Activated T-helper 1 cell treated with anti-CD3 and anti-CD28 coated beads, Interleukin-12 subunit alpha, Interleukin-12 subunit beta, Interleukin-2, Interleukin-4 antibody, amounts not matched to agents 30 ng/mL and 10 ng/mL and 1 ng/mL, durations not matched to agents 14 hours and 24 hours and 36 hours (primary cell): ENCODE results near the gene SH3PXD2B. TPM values are rescaled to one million over a fixed set of nuclear protein-coding genes. Genes with fewer than 3 reads are reported as not detected.
"Not testable (repeated sequence)": the region's sequence is repeated elsewhere in the genome, so short reads cannot be mapped to it uniquely, and the experiment has no call there.

Experiments
- DNase-seq: peaks from one replicate; pipeline ENCODE4 v3.0.0; 2021; ENCODE audit warnings: low spot score
- H3K27ac Mint-ChIP-seq: one replicate; pipeline ENCODE4 v1.8.0; 2021; ENCODE audit warnings: mild to moderate bottlenecking, mixed read lengths
- H3K27me3 Mint-ChIP-seq: one replicate; pipeline ENCODE4 v1.8.0; 2022; ENCODE audit warnings: mild to moderate bottlenecking, moderate library complexity, mixed read lengths; ENCODE audit not compliant: insufficient read depth
- H3K36me3 Mint-ChIP-seq: one replicate; pipeline ENCODE4 v1.8.0; 2021; ENCODE audit warnings: low read depth, mixed read lengths
- H3K4me1 Mint-ChIP-seq: one replicate; pipeline ENCODE4 v1.8.0; 2021; ENCODE audit warnings: low read depth, mixed read lengths
- H3K4me3 Mint-ChIP-seq: one replicate; pipeline ENCODE4 v1.8.0; 2021; ENCODE audit warnings: mild to moderate bottlenecking, moderate library complexity, mixed read lengths
- H3K9me3 Mint-ChIP-seq: one replicate; pipeline ENCODE4 v1.8.0; 2021; ENCODE audit warnings: mixed read lengths
- intact Hi-C: fragments of 100-400 bp; cut with micrococcal nuclease; formaldehyde crosslinking; loops from one replicate; pipeline ENCODE4 v1.15.1; 2024
- total RNA-seq: library from RNA; stranded (reverse); gene quantifications from 2 replicates; pipeline ENCODE4 v1.2.3, GENCODE V29; 2022

SH3PXD2B gene
- total RNA-seq, 1 donor from 2014 or later, result 0.26 TPM

GRCh38 chr5:172412724-172413286 lies 41.5 kb downstream of the SH3PXD2B start:
- intact Hi-C loops, result loop anchor here (1.0 to 5.0 kb wide), 3 partner anchors 30 to 506 kb away; no protein-coding TSS in a partner anchor
- Mint-ChIP-seq H3K4me3 (no peak overlapping the region), H3K27me3 (peaks cover 6% of the 10 kb centered on the region)

GRCh38 chr5:172411484-172412072 lies 42.7 kb downstream of the SH3PXD2B start:
- Mint-ChIP-seq H3K9me3 (no peaks in the 10 kb centered on the region), H3K4me1 (peaks cover 31% of the 10 kb centered on the region), H3K27me3 (peaks cover 10% of the 10 kb centered on the region), H3K4me3 (peak overlapping the region; percentile 7), H3K27ac (peak overlapping the region; percentile 16), H3K36me3 (no peaks in the 10 kb centered on the region)
- intact Hi-C loops, result loop anchor here (2.0 to 5.0 kb wide), 2 partner anchors 187 to 504 kb away; no protein-coding TSS in a partner anchor
- no peak for DNase-seq

More at GRCh38 chr5:172412724-172413286, 41.5 kb downstream of the SH3PXD2B start:
- Mint-ChIP-seq H3K27ac (peak overlapping the region; percentile 15), H3K9me3 (no peaks in the 10 kb centered on the region), H3K36me3 (no peaks in the 10 kb centered on the region), H3K4me1 (peaks cover 31% of the 10 kb centered on the region)
- DNase-seq, result no peak

GRCh38 chr5:172410662-172411483 lies 43.5 kb downstream of the SH3PXD2B start:
- Mint-ChIP-seq H3K4me1 (peaks cover 31% of the 10 kb centered on the region), H3K27me3 (peaks cover 12% of the 10 kb centered on the region), H3K9me3 (no peaks in the 10 kb centered on the region), H3K36me3 (no peaks in the 10 kb centered on the region), H3K4me3 (no peak overlapping the region), H3K27ac (no peak overlapping the region)
- intact Hi-C loops, result loop anchor here (5.0 kb wide), 1 partner anchor 504 kb away; no protein-coding TSS in a partner anchor
- no peak for DNase-seq

GRCh38 chr5:172410160-172410559 lies 44.2 kb downstream of the SH3PXD2B start:
- Mint-ChIP-seq H3K4me3 (no peak overlapping the region), H3K27ac (peak overlapping the region; percentile 44), H3K9me3 (no peaks in the 10 kb centered on the region), H3K36me3 (no peaks in the 10 kb centered on the region), H3K4me1 (peaks cover 31% of the 10 kb centered on the region), H3K27me3 (peaks cover 12% of the 10 kb centered on the region)
- intact Hi-C loops, result loop anchor here (5.0 kb wide), 1 partner anchor 503 kb away; no protein-coding TSS in a partner anchor
- no peak for DNase-seq

GRCh38 chr5:172409477-172409876 lies 44.8 kb downstream of the SH3PXD2B start:
- intact Hi-C loops, H3K9me3 Mint-ChIP-seq, H3K4me3 Mint-ChIP-seq, H3K36me3 Mint-ChIP-seq, H3K27ac Mint-ChIP-seq, DNase-seq: not testable (repeated sequence)
- H3K27me3 Mint-ChIP-seq, result peaks cover 12% of the 10 kb centered on the region
- H3K4me1 Mint-ChIP-seq, result peaks cover 31% of the 10 kb centered on the region

DNA sequence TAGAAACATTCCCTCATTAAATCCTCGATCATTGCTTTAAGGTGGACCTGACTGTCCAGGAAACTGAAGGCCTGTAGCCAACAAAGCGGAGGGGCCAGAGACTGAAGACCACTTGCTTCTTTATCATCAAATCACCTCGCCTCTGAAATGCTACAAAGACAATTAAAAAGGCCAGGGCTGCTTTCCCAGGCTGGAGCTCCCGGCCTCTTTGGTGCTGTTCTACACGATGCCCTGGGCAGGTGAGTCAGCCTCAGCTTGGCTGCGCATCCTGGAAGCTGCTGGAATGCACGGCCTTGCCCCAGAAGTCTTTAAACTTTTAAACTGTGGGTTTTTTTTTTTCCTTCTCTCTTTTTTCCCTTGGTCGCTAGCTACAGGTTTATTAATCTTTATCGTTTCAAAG lies 46.5 kb downstream of the SH3PXD2B start:
- no peak for DNase-seq
- H3K27me3 Mint-ChIP-seq, result peaks cover 12% of the 10 kb centered on the region

GRCh38 chr5:172407241-172407691 lies 47.1 kb downstream of the SH3PXD2B start:
- peaks cover 12% of the 10 kb centered on the region for H3K27me3 Mint-ChIP-seq
- H3K4me3 Mint-ChIP-seq, result no peak overlapping the region
- peaks cover 16% of the 10 kb centered on the region for H3K4me1 Mint-ChIP-seq
- intact Hi-C loops, result no loop called here
- no peaks in the 10 kb centered on the region for H3K9me3 Mint-ChIP-seq
- no peaks in the 10 kb centered on the region for H3K36me3 Mint-ChIP-seq
- no peak for DNase-seq
- H3K27ac Mint-ChIP-seq, result no peak overlapping the region

More for the DNA sequence above, 46.5 kb downstream of the SH3PXD2B start:
- intact Hi-C loops, result no loop called here
- no peak overlapping the region for H3K27ac Mint-ChIP-seq
- no peak overlapping the region for H3K4me3 Mint-ChIP-seq
- no peaks in the 10 kb centered on the region for H3K9me3 Mint-ChIP-seq
- H3K4me1 Mint-ChIP-seq, result peaks cover 22% of the 10 kb centered on the region
- no peaks in the 10 kb centered on the region for H3K36me3 Mint-ChIP-seq

GRCh38 chr5:172405226-172406107 lies 48.9 kb downstream of the SH3PXD2B start:
- no peaks in the 10 kb centered on the region for H3K4me1 Mint-ChIP-seq
- intact Hi-C loops, result no loop called here
- peaks cover 10% of the 10 kb centered on the region for H3K27me3 Mint-ChIP-seq
- H3K27ac Mint-ChIP-seq, result no peak overlapping the region
- DNase-seq, result no peak
- no peaks in the 10 kb centered on the region for H3K9me3 Mint-ChIP-seq
- no peaks in the 10 kb centered on the region for H3K36me3 Mint-ChIP-seq
- H3K4me3 Mint-ChIP-seq, result no peak overlapping the region

DNA sequence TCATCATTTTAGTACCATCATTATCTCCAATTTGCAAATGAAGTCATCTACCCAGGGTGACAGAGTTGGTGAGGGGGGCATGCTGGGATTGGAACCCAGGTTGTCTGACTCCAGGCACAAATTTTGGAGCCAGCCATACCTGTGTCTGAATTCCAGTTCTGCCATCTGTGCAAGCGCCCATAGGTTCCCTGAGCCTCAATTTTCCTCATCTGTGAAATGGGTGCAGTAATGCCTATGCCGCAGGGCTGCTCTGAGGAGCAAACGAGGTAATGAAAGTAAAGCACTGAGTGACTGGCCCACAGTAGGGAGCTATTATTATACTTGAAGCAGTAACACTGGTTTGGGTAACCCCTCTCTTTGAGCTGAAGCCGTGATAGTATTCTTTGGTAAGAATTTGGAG lies 49.6 kb downstream of the SH3PXD2B start:
- no peak for DNase-seq
- H3K36me3 Mint-ChIP-seq, result no peaks in the 10 kb centered on the region
- no peaks in the 10 kb centered on the region for H3K4me1 Mint-ChIP-seq
- no peak overlapping the region for H3K4me3 Mint-ChIP-seq
- intact Hi-C loops, result no loop called here
- H3K9me3 Mint-ChIP-seq, result no peaks in the 10 kb centered on the region
- no peak overlapping the region for H3K27ac Mint-ChIP-seq
- H3K27me3 Mint-ChIP-seq, result peaks cover 12% of the 10 kb centered on the region

GRCh38 chr5:172403817-172404216 lies 50.5 kb downstream of the SH3PXD2B start:
- intact Hi-C loops, result no loop called here
- no peaks in the 10 kb centered on the region for H3K4me1 Mint-ChIP-seq
- H3K36me3 Mint-ChIP-seq, result no peaks in the 10 kb centered on the region
- peaks cover 12% of the 10 kb centered on the region for H3K27me3 Mint-ChIP-seq
- no peak for DNase-seq
- no peaks in the 10 kb centered on the region for H3K9me3 Mint-ChIP-seq
- no peak overlapping the region for H3K4me3 Mint-ChIP-seq
- no peak overlapping the region for H3K27ac Mint-ChIP-seq

DNA sequence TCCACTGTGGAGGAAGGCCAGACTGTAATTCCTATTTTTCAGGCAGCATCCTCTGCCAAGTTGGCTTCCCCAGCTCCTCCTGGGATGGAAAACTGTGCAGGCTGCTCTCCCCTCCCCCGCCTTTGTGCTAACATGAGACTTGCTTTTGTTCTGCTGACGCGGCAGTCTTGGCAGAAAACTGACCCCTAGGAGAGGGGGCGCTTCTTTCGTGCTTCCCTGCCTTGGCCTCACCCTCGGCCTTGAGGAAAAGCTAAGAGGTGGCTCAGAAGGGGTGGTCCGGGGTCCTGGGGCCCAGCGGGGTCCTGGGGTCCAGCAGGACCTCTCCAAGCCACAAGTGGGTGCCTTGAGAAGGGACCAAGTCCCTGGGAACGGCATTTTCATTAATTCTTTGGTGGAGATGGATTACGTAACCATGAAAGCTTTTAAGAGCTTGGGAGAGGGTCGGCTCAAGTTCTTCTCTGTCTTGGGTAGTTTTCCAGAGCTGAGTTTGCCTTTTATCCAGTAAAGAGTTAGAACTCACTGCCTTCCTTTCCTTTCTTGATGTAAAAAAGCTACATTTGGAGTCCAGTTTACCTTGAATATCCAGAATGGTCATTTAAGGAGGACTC lies 51.0 kb downstream of the SH3PXD2B start:
- intact Hi-C loops, result no loop called here
- no peak overlapping the region for H3K27ac Mint-ChIP-seq
- no peaks in the 10 kb centered on the region for H3K36me3 Mint-ChIP-seq
- peaks cover 12% of the 10 kb centered on the region for H3K27me3 Mint-ChIP-seq
- H3K9me3 Mint-ChIP-seq, result no peaks in the 10 kb centered on the region
- DNase-seq, result no peak
- no peaks in the 10 kb centered on the region for H3K4me1 Mint-ChIP-seq
- H3K4me3 Mint-ChIP-seq, result no peak overlapping the region
